Activated T-cell treated with anti-CD3 and anti-CD28 coated beads, Interleukin-2, amount 50 U/mL, for 72 hours (primary cell): ENCODE results near the gene SRP68. TPM values are rescaled to one million over a fixed set of nuclear protein-coding genes. Genes with fewer than 3 reads are reported as not detected.
A peak's percentile ranks its signal among the peaks of the same experiment; 100 is the strongest.

Experiments
- ATAC-seq, 2 donors: fragments of 150-1000 bp; cut with Tn5 transposase; replicated peaks in 1 of 2; 2 replicates each; pipeline ENCODE4 v1.10.0; 2021; ENCODE audit warnings: moderate library complexity in 2 of 2, mild to moderate bottlenecking in 1 of 2
- DNase-seq, 2 donors: peaks; one replicate each; pipeline ENCODE4 v3.0.0; 2021 to 2022; ENCODE audit warnings: mixed read lengths in 1 of 2
- H3K27ac Mint-ChIP-seq: one replicate; pipeline ENCODE4 v1.8.0; 2022; ENCODE audit warnings: mild to moderate bottlenecking, moderate library complexity, mixed read lengths
- H3K27me3 Mint-ChIP-seq: one replicate; pipeline ENCODE4 v1.8.0; 2022; ENCODE audit warnings: low read depth, mixed read lengths
- H3K36me3 Mint-ChIP-seq, 2 donors: one replicate each; pipeline ENCODE4 v1.8.0; 2022; ENCODE audit warnings: mixed read lengths in 2 of 2, mild to moderate bottlenecking in 1 of 2; ENCODE audit not compliant: insufficient read depth in 2 of 2
- H3K4me1 Mint-ChIP-seq: one replicate; pipeline ENCODE4 v1.8.0; 2022; ENCODE audit warnings: low read depth, mixed read lengths
- H3K4me3 Mint-ChIP-seq, 2 donors: one replicate each; pipeline ENCODE4 v1.8.0; 2022; ENCODE audit warnings: mild to moderate bottlenecking in 2 of 2, mixed read lengths in 2 of 2, moderate library complexity in 2 of 2
- H3K9me3 Mint-ChIP-seq, 2 donors: one replicate each; pipeline ENCODE4 v1.8.0; 2022; ENCODE audit warnings: mixed read lengths in 2 of 2
- total RNA-seq, 2 donors: library from RNA; stranded (reverse); gene quantifications; one replicate each; pipeline ENCODE4 v1.2.3, GENCODE V29; 2022

Gene SRP68
- total RNA-seq, 2 donors from 2014 or later = 138 to 144 TPM

- H3K27me3 Mint-ChIP-seq = no peaks in the 10 kb centered on the region
- ATAC-seq = no peak
- DNase-seq = no peak
- H3K27ac Mint-ChIP-seq = no peak overlapping the region
- H3K4me1 Mint-ChIP-seq = peaks cover 14% of the 10 kb centered on the region
- H3K4me3 Mint-ChIP-seq = no peak overlapping the region
- H3K36me3 Mint-ChIP-seq = peaks cover 10 to 22% of the 10 kb centered on the region in 2 donors
- no peaks in the 10 kb centered on the region for H3K9me3 Mint-ChIP-seq
Observed at GRCh38 chr17:76097716-76098295, 25.5 kb upstream of the SRP68 start.

- Mint-ChIP-seq H3K36me3 (peaks cover 8 to 23% of the 10 kb centered on the region in 2 donors), H3K27me3 (no peaks in the 10 kb centered on the region), H3K27ac (no peak overlapping the region), H3K4me3 (no peak overlapping the region), H3K4me1 (no peaks in the 10 kb centered on the region), H3K9me3 (no peaks in the 10 kb centered on the region)
- DNase-seq (no peak), ATAC-seq (no peak)
Observed at GRCh38 chr17:76095943-76096342, 23.6 kb upstream of the SRP68 start.

- Mint-ChIP-seq H3K27ac (no peak overlapping the region), H3K36me3 (peaks cover 6 to 16% of the 10 kb centered on the region in 2 donors)
- no peak for ATAC-seq
Observed at GRCh38 chr17:76094046-76094445, 21.7 kb upstream of the SRP68 start.

GRCh38 chr17:76092526-76093413 is 20.5 kb upstream of the SRP68 start:
- no peak for ATAC-seq
- H3K36me3 Mint-ChIP-seq = peaks cover 6 to 16% of the 10 kb centered on the region in 2 donors
- no peak for DNase-seq
- H3K27ac Mint-ChIP-seq = no peak overlapping the region
- no peaks in the 10 kb centered on the region for H3K9me3 Mint-ChIP-seq
- no peaks in the 10 kb centered on the region for H3K4me1 Mint-ChIP-seq
- no peaks in the 10 kb centered on the region for H3K27me3 Mint-ChIP-seq
- no peak overlapping the region for H3K4me3 Mint-ChIP-seq

More at GRCh38 chr17:76094046-76094445, 21.7 kb upstream of the SRP68 start:
- H3K4me1 Mint-ChIP-seq = no peaks in the 10 kb centered on the region
- DNase-seq = no peak
- H3K27me3 Mint-ChIP-seq = no peaks in the 10 kb centered on the region
- no peaks in the 10 kb centered on the region for H3K9me3 Mint-ChIP-seq
- H3K4me3 Mint-ChIP-seq = no peak overlapping the region

GRCh38 chr17:76091526-76092286 is 19.4 kb upstream of the SRP68 start:
- Mint-ChIP-seq H3K36me3 (peaks cover 6 to 14% of the 10 kb centered on the region in 2 donors), H3K9me3 (no peaks in the 10 kb centered on the region), H3K4me1 (no peaks in the 10 kb centered on the region), H3K27me3 (no peaks in the 10 kb centered on the region), H3K27ac (peak overlapping the region; percentile 79), H3K4me3 (peak overlapping the region; percentile 55 to 62)
- DNase-seq = no peak
- peak; percentile 42 to 49 for ATAC-seq

GRCh38 chr17:76090517-76091129 is 18.3 kb upstream of the SRP68 start:
- Mint-ChIP-seq H3K27ac (no peak overlapping the region), H3K4me3 (no peak overlapping the region), H3K4me1 (no peaks in the 10 kb centered on the region), H3K9me3 (no peaks in the 10 kb centered on the region), H3K36me3 (peaks cover 3 to 11% of the 10 kb centered on the region in 2 donors), H3K27me3 (no peaks in the 10 kb centered on the region)
- ATAC-seq (no peak), DNase-seq (no peak)

- H3K36me3 Mint-ChIP-seq = peaks cover 2 to 9% of the 10 kb centered on the region in 2 donors
- ATAC-seq (no peak), DNase-seq (no peak)
- no peak overlapping the region for H3K4me3 Mint-ChIP-seq
- no peak overlapping the region for H3K27ac Mint-ChIP-seq
- no peaks in the 10 kb centered on the region for H3K27me3 Mint-ChIP-seq
- no peaks in the 10 kb centered on the region for H3K4me1 Mint-ChIP-seq
- H3K9me3 Mint-ChIP-seq = no peaks in the 10 kb centered on the region
Observed at GRCh38 chr17:76089680-76090516, 17.6 kb upstream of the SRP68 start.

- Mint-ChIP-seq H3K27ac (no peak overlapping the region), H3K36me3 (peaks cover 2 to 9% of the 10 kb centered on the region in 2 donors), H3K4me1 (no peaks in the 10 kb centered on the region), H3K4me3 (no peak overlapping the region), H3K9me3 (no peaks in the 10 kb centered on the region), H3K27me3 (no peaks in the 10 kb centered on the region)
- DNase-seq (no peak), ATAC-seq (no peak)
Observed at GRCh38 chr17:76088868-76089576, 16.7 kb upstream of the SRP68 start.

GRCh38 chr17:76088041-76088867 is 15.9 kb upstream of the SRP68 start:
- peaks cover 0 to 9% of the 10 kb centered on the region in 2 donors for H3K36me3 Mint-ChIP-seq
- H3K27me3 Mint-ChIP-seq = no peaks in the 10 kb centered on the region
- no peaks in the 10 kb centered on the region for H3K4me1 Mint-ChIP-seq
- DNase-seq (no peak), ATAC-seq (no peak)
- no peaks in the 10 kb centered on the region for H3K9me3 Mint-ChIP-seq
- no peak overlapping the region for H3K4me3 Mint-ChIP-seq
- H3K27ac Mint-ChIP-seq = no peak overlapping the region

- no peaks in the 10 kb centered on the region for H3K27me3 Mint-ChIP-seq
- no peaks in the 10 kb centered on the region for H3K4me1 Mint-ChIP-seq
- no peak overlapping the region for H3K27ac Mint-ChIP-seq
- DNase-seq (no peak), ATAC-seq (no peak)
- H3K9me3 Mint-ChIP-seq = no peaks in the 10 kb centered on the region
- H3K4me3 Mint-ChIP-seq = no peak overlapping the region
- H3K36me3 Mint-ChIP-seq = peaks cover 0 to 6% of the 10 kb centered on the region in 2 donors
Observed at GRCh38 chr17:76087531-76087930, 15.2 kb upstream of the SRP68 start.

GRCh38 chr17:76086384-76086783 is 14.1 kb upstream of the SRP68 start:
- DNase-seq = no peak
- no peaks in the 10 kb centered on the region for H3K27me3 Mint-ChIP-seq
- H3K4me3 Mint-ChIP-seq = no peak overlapping the region
- no peaks in the 10 kb centered on the region for H3K4me1 Mint-ChIP-seq
- peaks cover 0 to 8% of the 10 kb centered on the region in 2 donors for H3K36me3 Mint-ChIP-seq
- H3K27ac Mint-ChIP-seq = no peak overlapping the region
- no peak for ATAC-seq
- no peaks in the 10 kb centered on the region for H3K9me3 Mint-ChIP-seq
